ENCODE data around the gene FLOT2. TPM values are rescaled to one million over a fixed set of nuclear protein-coding genes. Genes with fewer than 3 reads are reported as not detected.

The FLOT2 gene
- total RNA-seq, 2 experiments from 2014 or later, result 89.8 to 96.5 TPM

GRCh38 chr17:28863953-28864352, 33.6 kb downstream of the FLOT2 start:
- ChIA-PET POLR2A (no interaction called here), CTCF (interaction anchor here (0.6 to 1.1 kb wide), 2 partner anchors 47 to 60 kb away, joined by 3 to 4 read pairs; no protein-coding TSS in a partner anchor)

DNA sequence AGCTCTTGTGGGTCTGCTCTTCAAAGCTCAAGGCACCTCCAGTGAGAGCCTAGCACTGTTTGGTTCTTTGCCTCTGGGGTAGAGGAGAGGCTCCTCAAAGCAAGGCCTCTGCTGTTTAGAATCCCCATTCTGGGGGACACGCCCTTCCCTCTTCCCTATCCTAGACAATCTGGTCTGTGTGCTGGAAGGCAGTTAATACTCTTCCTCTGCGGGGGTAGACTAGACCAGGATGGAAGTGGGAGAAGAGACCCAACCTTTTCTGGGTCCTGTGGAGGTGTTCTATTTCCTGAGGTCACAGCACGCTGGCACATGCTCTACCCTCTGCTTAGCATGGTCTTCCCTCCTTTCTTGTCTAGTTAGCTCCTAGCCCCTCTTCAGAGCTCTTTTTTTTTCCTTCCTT, 35.0 kb downstream of the FLOT2 start:
- ChIA-PET CTCF (interaction anchor here (0.7 kb wide), 2 partner anchors 9 to 13 kb away, joined by 3 read pairs; no protein-coding TSS in a partner anchor), POLR2A (no interaction called here)

GRCh38 chr17:28861393-28862203, 35.9 kb downstream of the FLOT2 start:
- POLR2A ChIA-PET, result no interaction called here

GRCh38 chr17:28860363-28860808, 37.1 kb downstream of the FLOT2 start:
- CTCF ChIA-PET, result interaction anchor here (0.8 to 1.4 kb wide), 3 partner anchors 11 to 97 kb away, joined by 3 to 6 read pairs (median 4); no protein-coding TSS in a partner anchor
- POLR2A ChIA-PET, result no interaction called here

More at GRCh38 chr17:28861393-28862203, 35.9 kb downstream of the FLOT2 start:
- CTCF ChIA-PET, result interaction anchor here (0.7 to 1.3 kb wide), 5 partner anchors 12 to 134 kb away, joined by 3 to 5 read pairs (median 3); no protein-coding TSS in a partner anchor

GRCh38 chr17:28858801-28859355, 38.7 kb downstream of the FLOT2 start:
- CTCF ChIA-PET, result interaction anchor here (0.6 to 2.1 kb wide), 6 partner anchors 10 to 95 kb away, joined by 3 to 8 read pairs (median 4); partner anchors contain the start of gene DHRS13
- POLR2A ChIA-PET, result interaction anchor here (0.5 kb wide), 2 partner anchors 147 to 1493 kb away, joined by 3 to 4 read pairs; partner anchors contain the start of gene PROCA1

DNA sequence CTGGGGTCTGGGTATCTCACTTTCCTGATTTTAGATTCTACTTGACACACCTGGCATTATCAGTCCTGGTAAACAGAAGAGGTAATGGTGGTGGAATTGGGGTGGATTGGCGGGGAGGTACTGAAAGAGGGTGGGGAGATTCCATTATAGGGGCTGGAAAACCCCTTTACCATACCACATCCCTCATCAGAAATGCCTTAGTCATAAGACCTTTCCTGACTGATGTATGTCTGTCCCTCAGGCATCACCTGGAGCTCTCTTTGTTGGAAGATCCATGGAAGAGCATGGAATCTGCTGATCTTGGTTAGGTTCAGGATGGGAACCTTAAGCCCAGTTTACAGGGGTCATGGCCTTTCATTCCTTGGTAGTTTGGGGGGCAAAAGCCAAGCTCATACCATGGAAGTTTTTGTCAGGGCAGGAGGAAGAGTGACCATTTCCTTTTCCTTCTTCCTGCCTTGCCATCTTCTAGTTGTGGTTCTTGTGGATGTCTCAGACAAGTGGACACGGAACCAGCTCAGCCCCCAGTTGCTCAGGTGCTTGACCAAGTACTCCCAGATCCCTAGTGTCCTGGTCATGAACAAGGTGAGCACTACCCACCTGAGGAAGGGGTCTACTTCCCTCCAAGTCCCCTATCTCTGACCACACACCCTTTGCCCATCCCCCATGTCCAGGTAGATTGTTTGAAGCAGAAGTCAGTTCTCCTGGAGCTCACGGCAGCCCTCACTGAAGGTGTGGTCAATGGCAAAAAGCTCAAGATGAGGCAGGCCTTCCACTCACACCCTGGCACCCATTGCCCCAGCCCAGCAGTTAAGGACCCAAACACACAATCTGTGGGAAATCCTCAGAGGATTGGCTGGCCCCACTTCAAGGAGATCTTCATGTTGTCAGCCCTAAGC, 39.4 kb downstream of the FLOT2 start:
- POLR2A ChIA-PET, result no interaction called here
- CTCF ChIA-PET, result interaction anchor here (0.6 to 2.1 kb wide), 4 partner anchors 9 to 104 kb away, joined by 3 to 8 read pairs (median 5); no protein-coding TSS in a partner anchor

DNA sequence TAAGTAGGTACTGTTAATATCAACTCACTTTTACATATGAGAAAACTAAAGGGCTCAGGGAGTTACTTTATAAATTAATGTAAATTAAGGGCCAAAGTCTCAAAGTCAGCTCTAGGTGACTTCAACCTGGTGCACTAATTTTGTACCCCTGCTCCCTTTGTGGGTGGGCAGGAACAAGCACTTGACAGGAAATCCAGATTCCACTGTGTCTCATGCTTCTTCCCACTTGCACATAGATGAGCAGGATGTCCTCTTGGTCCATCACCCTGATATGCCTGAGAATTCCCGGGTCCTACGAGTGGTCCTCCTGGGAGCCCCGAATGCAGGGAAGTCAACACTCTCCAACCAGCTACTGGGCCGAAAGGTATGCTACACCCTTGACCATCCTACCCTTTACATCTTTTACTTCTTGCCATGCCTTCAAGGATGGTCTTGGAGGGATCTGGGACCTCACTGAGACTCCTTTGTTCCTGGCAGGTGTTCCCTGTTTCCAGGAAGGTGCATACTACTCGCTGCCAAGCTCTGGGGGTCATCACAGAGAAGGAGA, 41.4 kb downstream of the FLOT2 start:
- CTCF ChIA-PET, result interaction anchor here (0.6 to 1.6 kb wide), 4 partner anchors 14 to 111 kb away, joined by 3 to 5 read pairs (median 4); partner anchors contain the start of gene FAM222B
- POLR2A ChIA-PET, result interaction anchor here (0.6 to 0.8 kb wide), 3 partner anchors 29 to 131 kb away, joined by 3 to 13 read pairs (median 4); no protein-coding TSS in a partner anchor

DNA sequence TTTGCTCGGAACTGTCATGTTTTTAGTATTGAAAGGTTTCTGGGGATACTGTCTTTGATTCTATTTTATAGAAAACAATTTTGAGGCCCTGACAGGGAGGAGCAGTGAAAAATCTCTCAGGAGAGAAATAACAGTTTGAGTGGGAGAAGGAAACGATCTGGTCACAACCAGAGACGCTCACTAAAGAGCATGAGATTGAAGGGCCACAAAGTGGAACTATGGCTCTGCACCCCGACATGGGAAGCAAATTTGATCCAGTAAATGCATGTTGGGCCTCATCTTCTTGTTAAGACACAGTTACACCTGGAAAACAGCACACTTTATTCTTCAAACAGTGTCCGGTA, 42.2 kb downstream of the FLOT2 start:
- ChIA-PET CTCF (interaction anchor here (0.9 to 1.6 kb wide), 2 partner anchors 13 to 92 kb away, joined by 5 read pairs; partner anchors contain the start of gene FAM222B), POLR2A (interaction anchor here (0.8 kb wide), 2 partner anchors 41 to 130 kb away, joined by 3 to 4 read pairs; no protein-coding TSS in a partner anchor)

GRCh38 chr17:28854457-28855335, 42.8 kb downstream of the FLOT2 start, which contains the start of gene ERAL1:
ERAL1 (plus strand) TSS chr17:28855016; CDS start chr17:28855035, 19 bp downstream.
- ChIA-PET POLR2A (no interaction called here), CTCF (interaction anchor here (0.9 kb wide), 1 partner anchor 12 kb away, joined by 5 read pairs; the partner anchor contains the start of gene FAM222B)

DNA sequence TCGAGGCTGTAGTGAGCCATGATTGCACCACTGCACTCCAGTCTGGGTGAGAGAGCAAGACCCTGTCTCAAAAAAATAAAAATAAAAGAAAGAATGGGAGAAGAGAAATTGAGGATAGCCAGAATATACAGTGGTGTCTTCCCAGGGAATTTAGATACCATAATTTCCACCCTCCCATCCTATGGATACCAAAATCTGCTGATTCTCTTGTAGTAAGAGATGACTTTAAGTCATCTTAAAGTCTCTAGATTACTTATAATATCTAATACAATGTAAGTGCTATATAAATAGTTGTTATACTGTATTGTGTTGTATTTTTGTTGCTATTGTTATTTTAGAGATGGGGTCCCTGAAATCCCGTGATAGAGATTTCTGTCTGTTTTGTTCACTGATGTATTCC, 44.2 kb downstream of the FLOT2 start:
- ChIA-PET POLR2A (interaction anchor here (0.6 to 0.7 kb wide), 2 partner anchors 23 to 108 kb away, joined by 4 read pairs; no protein-coding TSS in a partner anchor), CTCF (interaction anchor here (0.7 to 1.7 kb wide), 4 partner anchors 9 to 78 kb away, joined by 3 to 4 read pairs (median 4); no protein-coding TSS in a partner anchor)

- POLR2A ChIA-PET, result interaction anchor here (1.0 kb wide), 1 partner anchor 48 kb away, joined by 3 read pairs; the partner anchor contains the start of gene FLOT2
- CTCF ChIA-PET, result interaction anchor here (0.6 to 2.2 kb wide), 28 partner anchors 9 to 122 kb away, joined by 3 to 11 read pairs (median 4); partner anchors contain the start of gene DHRS13
Observed at GRCh38 chr17:28849281-28849680, 48.3 kb downstream of the FLOT2 start.

GRCh38 chr17:28848667-28849066, 48.9 kb downstream of the FLOT2 start:
- ChIA-PET CTCF (interaction anchor here (0.6 to 2.2 kb wide), 28 partner anchors 9 to 202 kb away, joined by 3 to 11 read pairs (median 4); partner anchors contain the start of gene DHRS13), POLR2A (interaction anchor here (1.0 kb wide), 1 partner anchor 49 kb away, joined by 3 read pairs; the partner anchor contains the start of gene FLOT2)

DNA sequence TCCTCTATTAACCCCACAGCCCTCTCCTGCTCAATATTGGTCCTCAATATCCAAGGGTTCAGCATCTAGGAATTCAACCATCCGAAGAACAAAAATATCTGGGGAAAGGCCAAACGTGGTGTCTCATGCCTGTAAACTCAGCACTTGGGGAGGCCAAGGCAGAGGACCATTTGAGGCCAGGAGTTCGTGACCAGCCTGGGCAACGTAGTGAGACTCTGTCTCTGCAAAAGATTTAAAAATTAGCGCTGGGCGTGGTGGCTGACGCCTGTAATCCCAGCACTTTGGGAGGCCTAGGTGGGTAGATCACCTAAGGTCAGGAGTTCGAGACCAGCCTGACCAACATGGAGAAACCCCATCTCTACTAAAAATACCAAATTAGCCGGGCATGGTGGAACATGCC, 50.8 kb downstream of the FLOT2 start:
- CTCF ChIA-PET, result interaction anchor here (1.0 kb wide), 1 partner anchor 36 kb away, joined by 3 read pairs; no protein-coding TSS in a partner anchor
- POLR2A ChIA-PET, result interaction anchor here (0.7 kb wide), 1 partner anchor 83 kb away, joined by 3 read pairs; no protein-coding TSS in a partner anchor

DNA sequence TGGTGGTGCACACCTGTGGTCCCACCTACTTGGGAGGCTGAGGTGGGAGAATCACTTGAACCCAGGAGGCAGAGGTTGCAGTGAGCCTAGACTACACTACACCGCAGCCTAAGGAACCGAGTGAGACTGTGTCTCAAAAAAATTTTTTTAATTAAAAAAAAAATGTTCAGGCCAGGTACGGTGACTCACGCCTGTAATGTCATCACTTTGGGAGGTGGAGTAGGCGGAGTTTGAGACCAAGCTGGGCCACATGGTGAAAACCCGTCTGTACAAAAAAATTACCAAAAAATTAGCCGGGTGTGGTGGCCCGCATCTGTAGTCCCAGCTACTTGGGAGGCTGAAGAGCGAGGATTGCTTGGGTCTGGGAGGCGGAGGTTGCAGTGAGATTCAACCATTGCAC, 51.3 kb downstream of the FLOT2 start:
- POLR2A ChIA-PET, result no interaction called here
- CTCF ChIA-PET, result interaction anchor here (1.0 kb wide), 1 partner anchor 36 kb away, joined by 3 read pairs; no protein-coding TSS in a partner anchor

GRCh38 chr17:28843816-28844148, 53.8 kb downstream of the FLOT2 start:
- POLR2A ChIA-PET, result interaction anchor here (0.6 kb wide), 1 partner anchor 51 kb away, joined by 6 read pairs; no protein-coding TSS in a partner anchor
- CTCF ChIA-PET, result interaction anchor here (1.0 to 1.4 kb wide), 2 partner anchors 15 to 42 kb away, joined by 3 read pairs; no protein-coding TSS in a partner anchor

- CTCF ChIA-PET, result interaction anchor here (0.7 to 2.6 kb wide), 11 partner anchors 11 to 116 kb away, joined by 3 to 15 read pairs (median 4); partner anchors contain the start of genes FLOT2 and TLCD1
- POLR2A ChIA-PET, result interaction anchor here (0.6 to 1.3 kb wide), 6 partner anchors 32 to 131 kb away, joined by 3 to 5 read pairs (median 4); partner anchors contain the start of genes FLOT2, PHF12 and PROCA1
Observed at GRCh38 chr17:28842282-28843012, 55.1 kb downstream of the FLOT2 start, which contains the start of gene FAM222B. FAM222B (minus strand) TSS chr17:28842790; CDS start chr17:28766667, 76,123 bp downstream.
